HG02759 (cell line): Measurements from ENCODE around the gene TTC21A.

Experiments used
- ATAC-seq: cut with Tn5 transposase; IDR thresholded peaks from one replicate; pipeline ENCODE4 v1.9.1; 2021; ENCODE audit warnings: mild to moderate bottlenecking, moderate library complexity; ENCODE audit not compliant: unreplicated experiment

The TTC21A gene

DNA sequence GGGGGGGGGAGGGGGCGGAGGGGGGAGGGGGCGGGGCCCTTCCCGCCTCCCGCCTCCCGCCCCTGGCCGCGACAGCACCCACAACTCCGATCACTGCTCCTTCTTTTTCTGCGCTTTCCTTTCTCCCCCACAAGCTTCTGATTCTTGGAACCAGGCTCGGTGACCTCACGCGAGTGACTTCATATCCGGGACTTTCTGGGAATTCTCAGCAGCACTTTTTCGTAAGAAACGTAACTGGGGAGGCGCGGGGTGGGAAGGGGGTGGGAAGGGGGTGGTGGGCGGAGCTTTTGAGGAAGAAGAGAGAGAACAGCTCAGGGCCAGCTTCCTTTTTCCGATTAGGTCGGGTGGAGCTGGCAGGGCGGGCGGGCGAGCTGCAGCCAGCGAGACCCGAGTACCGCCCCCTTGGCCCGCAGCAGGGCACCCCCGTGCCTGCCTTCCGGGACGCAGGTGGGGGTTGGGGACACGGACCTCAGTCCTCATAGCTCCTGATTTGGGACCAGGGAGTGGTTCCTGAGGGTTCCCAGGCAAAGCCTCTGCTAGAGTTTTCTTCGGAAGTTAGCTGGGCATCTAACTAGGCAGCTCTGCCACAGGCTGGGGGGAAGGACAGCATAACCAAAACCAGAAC, 70.3 kb downstream of the TTC21A start:
- ATAC-seq = peak; percentile 43

GRCh38 chr3:39178553-39178952, 71.1 kb downstream of the TTC21A start:
- no peak for ATAC-seq

DNA sequence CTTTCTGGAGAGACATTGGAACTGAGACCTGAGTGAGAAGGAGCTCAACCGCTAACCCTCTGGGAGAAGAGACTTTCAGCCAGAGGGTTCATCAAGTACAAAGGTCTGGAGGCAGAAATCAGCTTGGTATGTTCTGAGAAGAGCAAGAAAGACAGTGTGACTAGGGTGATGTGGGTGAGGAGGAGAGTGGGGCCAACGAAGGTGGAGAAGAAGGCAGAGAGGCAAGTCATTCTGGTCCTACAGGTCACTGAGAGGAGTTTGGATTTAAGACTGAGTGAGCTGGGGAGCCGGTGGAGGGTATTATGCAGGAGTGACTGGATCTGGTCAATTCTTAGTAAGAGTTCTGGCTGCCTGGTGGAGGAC, 72.7 kb downstream of the TTC21A start:
- ATAC-seq = no peak

DNA sequence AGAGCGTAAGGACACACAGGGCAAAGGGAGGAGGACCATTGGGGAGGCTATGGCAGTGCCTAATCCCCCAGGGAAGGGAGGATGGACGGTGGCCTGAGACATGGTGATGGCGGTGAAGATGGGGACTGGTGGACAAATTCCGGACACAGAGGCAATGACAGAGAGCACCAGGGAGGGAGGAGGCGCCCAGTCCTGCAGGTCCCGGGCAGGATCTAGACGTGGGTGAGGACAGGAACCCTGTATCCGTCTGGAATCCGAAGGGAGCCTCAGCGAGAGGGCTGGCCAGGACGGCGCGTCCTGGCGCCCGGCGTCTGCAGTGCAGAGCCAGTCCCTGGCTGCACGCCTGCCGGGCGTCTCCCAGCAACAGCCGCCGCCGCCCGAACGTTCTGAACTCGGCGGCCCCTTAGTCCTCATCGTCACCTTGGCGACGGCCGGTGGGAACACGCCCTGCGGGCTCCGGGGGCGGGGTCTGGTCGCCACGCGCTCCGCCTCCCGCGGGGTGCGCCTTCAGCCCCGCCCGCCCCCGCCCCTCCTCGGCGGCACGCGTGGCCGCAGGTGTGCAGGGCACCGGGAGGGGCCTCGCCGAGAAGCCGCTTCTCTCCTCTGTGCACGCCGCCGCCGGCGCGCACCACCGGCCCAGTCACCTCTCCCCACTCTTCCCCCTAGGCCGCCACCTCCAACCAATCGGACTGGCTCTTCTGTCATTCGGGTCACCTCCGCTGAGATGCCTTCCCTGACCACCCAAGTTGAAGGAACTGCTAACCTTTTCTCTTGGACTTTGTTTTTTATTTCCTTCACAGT, 73.3 kb downstream of the TTC21A start:
- peak; percentile 96 for ATAC-seq

GRCh38 chr3:39181408-39182335, 74.2 kb downstream of the TTC21A start:
- no peak for ATAC-seq

DNA sequence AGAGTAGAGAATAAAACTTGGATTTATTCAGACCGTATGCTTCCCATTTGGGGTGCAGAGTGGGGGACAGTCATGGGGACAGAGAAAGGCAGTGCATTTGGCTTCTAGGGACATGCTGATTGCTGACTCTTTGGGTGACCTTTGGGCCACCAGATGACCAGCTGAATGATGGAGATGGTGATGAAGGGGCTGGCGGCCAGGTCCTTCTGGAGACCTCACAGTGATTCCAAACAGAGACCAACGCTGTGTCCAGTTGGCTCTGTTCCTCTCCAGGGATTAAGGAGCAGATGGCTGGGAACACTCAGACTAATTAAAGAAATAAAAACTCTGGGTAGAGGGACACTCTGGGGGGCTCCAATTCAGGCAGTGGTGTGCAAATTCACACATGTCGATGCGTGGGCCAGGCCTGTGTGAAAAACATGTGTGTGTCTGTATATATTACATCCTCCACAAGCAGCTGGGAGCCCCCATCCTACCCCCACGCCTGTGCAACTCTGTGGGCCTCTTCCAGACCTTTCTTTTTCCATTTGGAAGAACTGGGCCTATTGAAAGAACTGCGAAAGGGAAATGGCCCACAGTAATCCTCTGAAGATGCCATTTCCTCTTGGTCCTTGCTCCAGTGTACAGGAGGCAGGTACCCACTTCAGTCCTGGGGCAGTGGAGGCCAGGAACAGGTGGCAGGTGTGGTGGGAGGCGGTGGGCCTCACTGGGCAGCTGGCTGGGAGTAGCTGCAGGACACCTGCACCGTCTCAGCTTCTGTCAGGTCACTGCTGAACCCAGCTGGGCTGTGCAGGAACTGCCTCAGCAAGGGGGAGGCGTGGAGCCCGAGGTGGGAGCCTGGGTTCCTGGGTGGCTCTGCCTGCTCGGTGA, 76.0 kb downstream of the TTC21A start:
- no peak for ATAC-seq

- ATAC-seq = no peak
These were observed 76.8 kb downstream of the TTC21A start for GRCh38 chr3:39184081-39184967.

- ATAC-seq = no peak
These were observed 77.4 kb downstream of the TTC21A start for GRCh38 chr3:39184968-39185285.

- no peak for ATAC-seq
These were observed 78.0 kb downstream of the TTC21A start for GRCh38 chr3:39185326-39185958.

GRCh38 chr3:39185959-39186691, 78.6 kb downstream of the TTC21A start:
- no peak for ATAC-seq

DNA sequence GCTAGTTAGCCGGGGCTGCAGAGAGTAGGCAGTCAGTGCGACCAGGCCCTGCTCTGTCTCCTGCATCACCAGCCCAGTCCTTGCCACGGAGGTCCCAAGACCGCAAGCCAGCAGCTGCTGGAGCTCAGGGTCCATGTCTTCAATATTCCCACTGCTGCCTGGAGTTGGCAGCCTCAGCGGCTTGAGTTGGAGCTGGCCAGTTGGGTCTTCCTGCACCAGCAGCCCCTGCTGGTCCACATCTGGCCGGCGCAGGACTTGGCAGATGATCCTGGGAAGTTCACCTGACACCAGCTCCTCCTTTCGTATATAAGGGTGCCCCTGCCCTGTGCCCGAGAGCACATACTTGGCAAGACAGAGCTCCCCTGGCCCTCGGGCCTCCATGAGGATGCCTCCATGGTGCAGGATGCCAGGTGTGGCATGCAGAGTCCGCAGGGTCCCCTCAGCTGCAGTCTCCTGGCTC, 79.2 kb downstream of the TTC21A start:
- no peak for ATAC-seq

- no peak for ATAC-seq
These were observed 80.1 kb downstream of the TTC21A start for GRCh38 chr3:39187372-39188155.
